Stomach (tissue), 9 donors: Measurements from ENCODE around the gene MYO5B. TPM values are rescaled to one million over a fixed set of nuclear protein-coding genes. Genes with fewer than 3 reads are reported as not detected.
"Not testable (repeated sequence)": the region's sequence is repeated elsewhere in the genome, so short reads cannot be mapped to it uniquely, and the experiment has no call there.

Experiments used
- DNase-seq, 2 donors: peaks; one replicate each; pipeline versions ENCODE4 v3.0.0 to v3.0.0-alpha.2; 2013 to 2019
- H3K27ac ChIP-seq, 5 donors: fragments of 200-600 bp in 4 of 5; sonication (generic) in 4 of 5; one replicate each; pipeline ENCODE4 v1.5.1; 2013 to 2019; ENCODE audit warnings: mild to moderate bottlenecking in 1 of 5, moderate library complexity in 1 of 5
- H3K27me3 ChIP-seq, 3 donors: fragments of 200-600 bp; sonication (generic); one replicate each; pipeline ENCODE4 v1.5.1; 2017 to 2019; ENCODE audit warnings: mixed run types in 1 of 3
- H3K36me3 ChIP-seq, 4 donors: fragments of 200-600 bp; sonication (generic); 1 replicate in 3 of 4; 2 replicates in 1 of 4; pipeline ENCODE4 v1.5.1; 2016 to 2019
- H3K4me1 ChIP-seq, 4 donors: fragments of 200-600 bp; sonication (generic); one replicate each; pipeline ENCODE4 v1.5.1; 2016 to 2019
- H3K4me3 ChIP-seq, 4 donors: fragments of 200-600 bp; sonication (generic) in 3 of 4; one replicate each; pipeline ENCODE4 v1.5.1; 2016 to 2019; ENCODE audit warnings: mild to moderate bottlenecking in 1 of 4
- H3K9me3 ChIP-seq, 4 donors: fragments of 200-600 bp; sonication (generic); one replicate each; pipeline ENCODE4 v1.5.1; 2016 to 2019
- CTCF ChIP-seq, 7 experiments: fragments of 450-650 bp in 4 of 7; fragments of 200-600 bp in 3 of 7; sonication (generic) in 3 of 7; IDR thresholded peaks; one replicate each; pipeline ENCODE4 v1.5.1; 2016 to 2019; ENCODE audit warnings: antibody characterized with exemption in 7 of 7, control low read depth in 2 of 7, mild to moderate bottlenecking in 1 of 7
- EP300 ChIP-seq: sonication (generic); formaldehyde crosslinking; IDR thresholded peaks from one replicate; pipeline ENCODE4 v1.6.1; 2017; ENCODE audit warnings: antibody characterized with exemption
- POLR2A ChIP-seq, 4 donors: fragments of 450-650 bp; IDR thresholded peaks; one replicate each; pipeline ENCODE4 v1.6.1; 2016; ENCODE audit warnings: antibody characterized with exemption in 4 of 4, control low read depth in 2 of 4, mild to moderate bottlenecking in 1 of 4, moderate library complexity in 1 of 4
- POLR2AphosphoS5 ChIP-seq, 3 donors: sonication (generic); formaldehyde crosslinking; IDR thresholded peaks; one replicate each; pipeline ENCODE4 v1.6.1; 2016; ENCODE audit warnings: antibody characterized with exemption in 3 of 3
- WGBS, 5 donors: extraction: QIAGEN DNeasy Blood & Tissue Kit in 3 of 5; methylation state at CpG; one replicate each; pipeline versions ENCODE4 v1.1.5 to v1.1.7; 2013 to 2018; 5-methylcytosine and 5-hydroxymethylcytosine counted together
- intact Hi-C: fragments of 100-400 bp; cut with DNase I; formaldehyde crosslinking; loops from one replicate; pipeline ENCODE4 v1.15.1; 2023; ENCODE audit warnings: low total_unique reads
- polyA plus RNA-seq, 3 donors: library from polyadenylated mRNA; stranded (reverse); fragments of 200-250 nt; gene quantifications; one replicate each; pipeline ENCODE4 v1.2.3, GENCODE V29; 2013
- small RNA-seq, 4 donors: library from RNA; depleted of rRNA; stranded (forward); fragments of <200 nt; gene quantifications; one replicate each; pipeline ENCODE3, GENCODE V24; 2016
- total RNA-seq, 5 donors: library from RNA; depleted of rRNA; stranded (reverse); fragments of >200 nt; gene quantifications; one replicate each; pipeline versions ENCODE4 v1.1.0 to v1.2.3, GENCODE V29; 2014 to 2016
- donor health status: healthy with polysubstance abuse.
- donor health status: Bipolar disorder and iron deficiency.
- donor health status: healthy.

MYO5B gene
- total and polyA plus RNA-seq, 8 donors, result 13.6 to 224 (median 33.7) TPM

GRCh38 chr18:49786019-49786720, 408.8 kb downstream of the MYO5B start:
- Histone ChIP-seq H3K4me1 (peaks cover 0 to 20% (median 2%) of the 10 kb centered on the region in 4 donors), H3K9me3 (no peaks in the 10 kb centered on the region), H3K4me3 (no peak overlapping the region), H3K27me3 (no peaks in the 10 kb centered on the region), H3K27ac (no peak overlapping the region), H3K36me3 (peaks cover 2 to 83% (median 81%) of the 10 kb centered on the region in 4 donors)
- 74 to 96% (median 87%) methylated on average over 1 of the region's 1 CpG for WGBS, 5 donors
- no peak for DNase-seq
- intact Hi-C loops, result no loop called here
- TF ChIP-seq CTCF (IDR thresholded peaks at IDR 0.05), result no peak
- TF ChIP-seq EP300, result no peak
- TF ChIP-seq POLR2A (IDR thresholded peaks at IDR 0.05), result no peak
- no peak for TF ChIP-seq POLR2AphosphoS5 (IDR thresholded peaks at IDR 0.05)

- no peak overlapping the region for H3K27ac ChIP-seq
- WGBS, 5 donors, result 67 to 85% (median 74%) methylated on average over 1 of the region's 1 CpG
- no peaks in the 10 kb centered on the region for H3K27me3 ChIP-seq
- H3K9me3 ChIP-seq, result no peaks in the 10 kb centered on the region
- intact Hi-C loops, result no loop called here
- peaks cover 2 to 81% (median 78%) of the 10 kb centered on the region in 4 donors for H3K36me3 ChIP-seq
- TF ChIP-seq POLR2A (IDR thresholded peaks at IDR 0.05) (no peak), CTCF (IDR thresholded peaks at IDR 0.05) (no peak), EP300 (no peak), POLR2AphosphoS5 (IDR thresholded peaks at IDR 0.05) (no peak)
- H3K4me3 ChIP-seq, result no peak overlapping the region
- no peak for DNase-seq
- H3K4me1 ChIP-seq, result peaks cover 0 to 20% (median 2%) of the 10 kb centered on the region in 4 donors
Observed at GRCh38 chr18:49784427-49785185, 410.3 kb downstream of the MYO5B start.

GRCh38 chr18:49783631-49784030, 411.3 kb downstream of the MYO5B start:
- H3K27ac ChIP-seq, intact Hi-C loops, H3K9me3 ChIP-seq, DNase-seq, H3K4me3 ChIP-seq, H3K27me3 ChIP-seq: not testable (repeated sequence)
- WGBS, 5 donors, result 95 to 99% (median 97%) methylated on average over 3 of the region's 3 CpGs
- H3K4me1 ChIP-seq, result peaks cover 0 to 12% (median 0%) of the 10 kb centered on the region in 4 donors
- H3K36me3 ChIP-seq, result peaks cover 2 to 86% (median 79%) of the 10 kb centered on the region in 4 donors

GRCh38 chr18:49778826-49779465, 416.0 kb downstream of the MYO5B start:
- no peak for DNase-seq
- 71 to 85% (median 82%) methylated on average over 8 of the region's 8 CpGs for WGBS, 5 donors
- no peak overlapping the region for H3K4me3 ChIP-seq
- no peak overlapping the region for H3K27ac ChIP-seq
- H3K9me3 ChIP-seq, result peaks cover 0 to 17% (median 6%) of the 10 kb centered on the region in 4 donors
- intact Hi-C loops, result no loop called here
- H3K27me3 ChIP-seq, result no peaks in the 10 kb centered on the region
- TF ChIP-seq POLR2AphosphoS5 (IDR thresholded peaks at IDR 0.05) (no peak), POLR2A (IDR thresholded peaks at IDR 0.05) (no peak), CTCF (IDR thresholded peaks at IDR 0.05) (no peak), EP300 (no peak)
- H3K4me1 ChIP-seq, result no peaks in the 10 kb centered on the region
- peaks cover 2 to 51% (median 46%) of the 10 kb centered on the region in 4 donors for H3K36me3 ChIP-seq

Small RNA genes within 50 kb of the gene (small RNA-seq; reads per million reads assigned to genes)
- 0 reads per million in 4 donors for gene RF00019
- gene RF00283, result 0 reads per million in 4 donors
- gene RN7SL310P, result 0 reads per million in 4 donors
- gene RNA5SP457, result 0 reads per million in 4 donors
- 0 reads per million in 4 donors for gene SCARNA17

Other genes with a start within 250 kb of the MYO5B start
- 1 to 10 TPM in 1 of 5 donors, not detected in 4; 4.1 TPM for gene CFAP53, start 71.3 kb upstream of the MYO5B start, total RNA-seq
- under 1 TPM; 0.25 to 0.85 (median 0.61) TPM for gene CFAP53, start 71.3 kb upstream of the MYO5B start, polyA plus RNA-seq
- 100 to 1,000 TPM in 1 of 5 donors, 10 to 100 TPM in 4; 54.6 to 162 (median 74.7) TPM for gene MBD1, start 86.4 kb upstream of the MYO5B start, total RNA-seq
- gene MBD1, start 86.4 kb upstream of the MYO5B start, polyA plus RNA-seq, result 10 to 100 TPM; 27.0 to 32.2 (median 30.0) TPM
- 100 to 1,000 TPM in 3 of 5 donors, 10 to 100 TPM in 2; 31.9 to 195 (median 112) TPM for gene CXXC1, start 92.5 kb upstream of the MYO5B start, total RNA-seq
- 10 to 100 TPM; 56.1 to 78.5 (median 64.4) TPM for gene CXXC1, start 92.5 kb upstream of the MYO5B start, polyA plus RNA-seq
- gene SKA1, start 179.9 kb upstream of the MYO5B start, total RNA-seq, result 1 to 10 TPM in 2 of 5 donors, not detected in 3; 2.8 to 3.3 TPM
- gene SKA1, start 179.9 kb upstream of the MYO5B start, polyA plus RNA-seq, result 1 to 10 TPM in 2 of 3 donors, under 1 TPM in 1; 0.46 to 2.1 (median 2.1) TPM